ENCODE measurements around the gene LRRC25.

LRRC25 gene

DNA sequence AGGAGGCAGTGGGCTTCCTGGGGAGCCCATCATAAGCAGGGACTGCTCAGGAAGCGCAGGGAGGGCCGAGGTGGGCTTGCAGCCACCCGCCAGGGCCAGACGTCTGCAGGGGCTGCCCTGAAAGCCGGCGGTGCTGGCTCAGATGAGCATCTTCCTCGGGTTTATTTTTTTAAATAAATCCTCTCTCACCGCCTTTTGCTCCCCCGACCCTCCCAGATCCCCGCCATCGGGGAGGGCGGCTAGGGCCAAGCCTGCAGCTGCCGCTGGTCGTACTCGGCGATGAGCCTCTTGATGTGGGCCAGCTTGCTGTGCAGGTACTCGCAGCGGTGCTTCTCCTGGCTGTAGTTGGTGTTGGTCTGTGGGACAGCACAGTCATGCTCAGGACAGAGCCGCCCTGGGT is 47.1 kb upstream of the LRRC25 start:
- CTCF ChIA-PET: no interaction called here
- TF ChIP-seq ARNT (IDR thresholded peaks at IDR 0.05) (no peak), L3MBTL2 (conservative IDR thresholded peaks at IDR 0.05) (no peak), ZNF384 (IDR thresholded peaks at IDR 0.05) (no peak), FOXM1 (IDR thresholded peaks at IDR 0.05; ENCODE audit: borderline replicate concordance) (no peak), BHLHE40 (IDR thresholded peaks at IDR 0.05; ENCODE audit: borderline replicate concordance) (no peak), SP1 (IDR thresholded peaks at IDR 0.05) (no peak), TARDBP (IDR thresholded peaks at IDR 0.05) (no peak), HDGF (IDR thresholded peaks at IDR 0.05; ENCODE audit: borderline replicate concordance) (no peak)
- DNase-seq (ENCODE audit: extremely low spot score): no peak
- POLR2A ChIA-PET: no interaction called here

- DNase-seq (ENCODE audit: extremely low spot score): no peak
- ChIA-PET CTCF (no interaction called here), POLR2A (no interaction called here)
- TF ChIP-seq LEF1 (IDR thresholded peaks at IDR 0.05; ENCODE audit: borderline replicate concordance): no peak
- no peak for TF ChIP-seq L3MBTL2 (conservative IDR thresholded peaks at IDR 0.05)
- TF ChIP-seq HDGF (IDR thresholded peaks at IDR 0.05; ENCODE audit: borderline replicate concordance): no peak
- no peak for TF ChIP-seq CTBP1 (IDR thresholded peaks at IDR 0.05; ENCODE audit: borderline replicate concordance)
- TF ChIP-seq, protein P1, sequence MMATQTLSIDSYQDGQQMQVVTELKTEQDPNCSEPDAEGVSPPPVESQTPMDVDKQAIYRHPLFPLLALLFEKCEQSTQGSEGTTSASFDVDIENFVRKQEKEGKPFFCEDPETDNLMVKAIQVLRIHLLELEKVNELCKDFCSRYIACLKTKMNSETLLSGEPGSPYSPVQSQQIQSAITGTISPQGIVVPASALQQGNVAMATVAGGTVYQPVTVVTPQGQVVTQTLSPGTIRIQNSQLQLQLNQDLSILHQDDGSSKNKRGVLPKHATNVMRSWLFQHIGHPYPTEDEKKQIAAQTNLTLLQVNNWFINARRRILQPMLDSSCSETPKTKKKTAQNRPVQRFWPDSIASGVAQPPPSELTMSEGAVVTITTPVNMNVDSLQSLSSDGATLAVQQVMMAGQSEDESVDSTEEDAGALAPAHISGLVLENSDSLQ (IDR thresholded peaks at IDR 0.05): no peak
- TF ChIP-seq ARNT (IDR thresholded peaks at IDR 0.05): no peak
- TF ChIP-seq TARDBP (IDR thresholded peaks at IDR 0.05): no peak
- no peak for TF ChIP-seq FOXA1 (IDR thresholded peaks at IDR 0.05)
- no peak for TF ChIP-seq SUZ12 (IDR thresholded peaks at IDR 0.05)
- no peak for TF ChIP-seq BHLHE40 (IDR thresholded peaks at IDR 0.05; ENCODE audit: borderline replicate concordance)
- no peak for TF ChIP-seq ZNF384 (IDR thresholded peaks at IDR 0.05)
- no peak for TF ChIP-seq ELF4 (IDR thresholded peaks at IDR 0.05)
- no peak for TF ChIP-seq SP1 (IDR thresholded peaks at IDR 0.05)
- no peak for TF ChIP-seq FOXK2 (IDR thresholded peaks at IDR 0.05)
- no peak for TF ChIP-seq NFRKB (IDR thresholded peaks at IDR 0.05)
- TF ChIP-seq FOXM1 (IDR thresholded peaks at IDR 0.05; ENCODE audit: borderline replicate concordance): no peak
These were observed 46.4 kb upstream of the LRRC25 start for GRCh38 chr19:18443831-18444230.

- TF ChIP-seq L3MBTL2 (conservative IDR thresholded peaks at IDR 0.05) (no peak), BHLHE40 (IDR thresholded peaks at IDR 0.05; ENCODE audit: borderline replicate concordance) (no peak), ARNT (IDR thresholded peaks at IDR 0.05) (no peak), HDGF (IDR thresholded peaks at IDR 0.05; ENCODE audit: borderline replicate concordance) (no peak), SUZ12 (IDR thresholded peaks at IDR 0.05) (no peak), FOXA1 (IDR thresholded peaks at IDR 0.05) (no peak), LEF1 (IDR thresholded peaks at IDR 0.05; ENCODE audit: borderline replicate concordance) (no peak), ELF4 (IDR thresholded peaks at IDR 0.05) (no peak), FOXM1 (IDR thresholded peaks at IDR 0.05; ENCODE audit: borderline replicate concordance) (no peak), TARDBP (IDR thresholded peaks at IDR 0.05) (no peak), FOXK2 (IDR thresholded peaks at IDR 0.05) (no peak), SP1 (IDR thresholded peaks at IDR 0.05) (no peak)
- TF ChIP-seq, protein P1 (IDR thresholded peaks at IDR 0.05): no peak
- CTCF ChIA-PET: interaction anchor here (1.1 kb wide), 1 partner anchor 18 kb away, joined by 3 read pairs; no protein-coding TSS in a partner anchor
These were observed 46.0 kb upstream of the LRRC25 start for GRCh38 chr19:18443406-18443805.

DNA sequence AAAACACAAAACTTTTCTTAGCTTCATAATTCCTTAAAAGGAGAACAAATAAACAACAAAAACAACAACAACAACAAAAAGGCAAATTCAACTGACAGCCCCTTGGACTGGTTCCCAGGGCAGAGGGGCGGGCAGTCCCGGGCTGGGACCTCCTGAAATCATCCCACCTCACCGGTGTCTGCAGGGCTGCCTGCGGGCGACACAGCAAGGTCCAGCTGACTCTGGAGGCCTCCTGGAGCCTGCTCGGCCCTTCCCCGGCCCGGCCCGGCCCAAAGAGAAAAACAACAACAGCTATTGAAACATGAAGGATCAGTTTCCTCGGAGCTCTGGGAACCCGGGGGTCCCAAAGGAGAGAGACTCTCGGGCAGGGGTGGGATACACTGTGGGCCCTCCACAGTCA is 45.5 kb upstream of the LRRC25 start:
- ChIA-PET CTCF (interaction anchor here (0.6 to 1.1 kb wide), 2 partner anchors 19 to 841 kb away, joined by 3 read pairs; no protein-coding TSS in a partner anchor), POLR2A (no interaction called here)
- no peak for DNase-seq (ENCODE audit: extremely low spot score)
- TF ChIP-seq TARDBP (IDR thresholded peaks at IDR 0.05) (no peak), L3MBTL2 (conservative IDR thresholded peaks at IDR 0.05) (no peak)
- TF ChIP-seq, protein P1 (IDR thresholded peaks at IDR 0.05): no peak

More at GRCh38 chr19:18443406-18443805, 46.0 kb upstream of the LRRC25 start:
- no peak for DNase-seq (ENCODE audit: extremely low spot score)
- POLR2A ChIA-PET: no interaction called here

DNA sequence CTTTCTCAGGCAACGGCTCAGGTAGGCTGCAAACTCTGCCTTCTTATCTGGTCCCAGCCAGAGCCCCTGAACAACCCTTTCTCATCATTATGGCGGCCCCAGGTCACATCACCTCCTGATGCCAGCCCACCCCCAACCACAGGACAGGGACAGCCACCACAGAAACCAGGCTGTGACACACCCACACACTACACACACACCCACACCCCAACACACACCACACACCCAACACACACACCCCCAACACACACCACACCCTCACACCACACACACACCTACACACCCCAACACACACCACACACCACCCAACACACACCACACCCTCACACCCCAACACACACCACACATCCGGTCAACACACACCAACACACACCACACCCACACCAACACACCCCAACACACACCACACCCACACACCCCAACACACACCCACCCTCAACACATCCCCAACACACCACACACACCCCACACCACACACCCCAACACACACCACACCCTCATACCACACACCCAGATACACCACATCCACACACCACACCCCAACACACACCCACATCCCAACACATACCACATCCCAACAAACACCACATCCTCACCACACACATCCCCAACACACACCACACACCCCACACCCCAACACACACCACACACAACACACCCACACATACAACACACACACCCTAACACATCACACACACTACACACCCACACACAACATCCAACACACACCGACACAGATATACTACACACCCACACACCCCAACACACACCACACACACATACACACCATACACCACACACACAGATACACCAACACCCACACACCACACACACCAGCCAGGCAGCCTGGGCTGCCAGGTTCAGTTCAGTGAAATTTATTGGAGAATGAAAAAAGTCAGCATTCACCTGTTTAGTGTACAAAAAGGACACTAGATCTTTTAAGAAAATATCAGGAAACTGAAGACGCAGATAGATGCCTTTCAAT is 44.7 kb upstream of the LRRC25 start:
- POLR2A ChIA-PET: no interaction called here
- no peak for TF ChIP-seq HDGF (IDR thresholded peaks at IDR 0.05; ENCODE audit: borderline replicate concordance)
- peak; percentile 44; the same call in 1 of the 2 replicates for TF ChIP-seq TARDBP (IDR thresholded peaks at IDR 0.05)
- CTCF ChIA-PET: interaction anchor here (0.6 to 1.1 kb wide), 2 partner anchors 19 to 842 kb away, joined by 3 read pairs; no protein-coding TSS in a partner anchor
- DNase-seq (ENCODE audit: extremely low spot score): no peak
